ENCODE results near the gene SLC39A3.

SLC39A3 gene

DNA sequence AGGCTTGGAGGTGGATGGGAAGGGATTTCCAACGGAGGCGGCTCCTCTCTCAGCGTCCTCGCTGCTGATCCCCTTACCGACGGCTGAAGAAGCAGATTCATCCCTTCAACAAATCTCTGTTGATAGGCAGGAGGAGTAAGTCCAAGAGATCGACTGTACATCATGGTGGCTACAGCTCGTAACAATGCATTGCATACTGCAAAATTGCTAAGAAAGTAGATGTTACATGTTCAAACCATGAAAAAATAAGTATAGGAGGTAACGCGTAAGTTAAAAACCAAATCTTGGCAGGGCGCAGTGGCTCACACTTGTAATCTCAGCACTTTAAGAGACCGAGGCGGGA lies 468 bp upstream of the SLC39A3 start:
- no peak for TF ChIP-seq CTCF (IDR thresholded peaks at IDR 0.05; ENCODE audit: low read depth, low read length)

DNA sequence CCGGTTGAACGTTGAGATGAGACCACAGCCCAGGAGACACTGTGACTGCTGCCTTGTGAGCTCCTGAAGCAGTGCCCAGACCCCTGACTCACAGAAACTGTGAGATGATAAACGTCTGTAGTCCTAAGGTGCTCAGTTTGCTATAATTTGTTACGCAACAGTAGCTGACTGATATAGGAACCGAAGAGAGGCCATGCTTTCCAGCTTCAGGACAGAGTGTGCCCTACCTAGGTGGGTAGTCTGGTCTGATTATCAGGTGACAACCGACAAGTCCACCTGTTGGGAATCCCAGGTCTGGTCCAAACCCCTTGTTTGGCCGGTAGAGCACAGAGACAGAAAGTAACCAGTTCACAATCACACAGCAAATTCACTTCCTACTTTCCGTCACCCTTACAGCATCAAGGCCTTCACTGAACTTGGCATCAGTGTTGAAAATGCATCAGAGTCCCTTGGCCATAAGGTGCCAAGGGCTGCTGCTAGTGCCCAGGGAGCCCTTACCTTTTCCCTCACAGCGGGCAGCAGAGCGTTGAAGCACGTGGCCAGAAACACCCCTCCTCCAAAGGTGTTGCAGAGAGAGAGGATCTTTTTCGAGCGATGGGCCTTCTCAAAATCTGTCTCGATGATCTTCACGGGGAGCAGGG lies 3.1 kb downstream of the SLC39A3 start:
- DNase-seq (ENCODE audit: extremely low read depth, low read depth): no peak
- TF ChIP-seq CTCF (IDR thresholded peaks at IDR 0.05; ENCODE audit: low read depth, low read length): no peak

More for the DNA sequence above, 468 bp upstream of the SLC39A3 start:
- DNase-seq (ENCODE audit: extremely low read depth, low read depth): no peak

DNA sequence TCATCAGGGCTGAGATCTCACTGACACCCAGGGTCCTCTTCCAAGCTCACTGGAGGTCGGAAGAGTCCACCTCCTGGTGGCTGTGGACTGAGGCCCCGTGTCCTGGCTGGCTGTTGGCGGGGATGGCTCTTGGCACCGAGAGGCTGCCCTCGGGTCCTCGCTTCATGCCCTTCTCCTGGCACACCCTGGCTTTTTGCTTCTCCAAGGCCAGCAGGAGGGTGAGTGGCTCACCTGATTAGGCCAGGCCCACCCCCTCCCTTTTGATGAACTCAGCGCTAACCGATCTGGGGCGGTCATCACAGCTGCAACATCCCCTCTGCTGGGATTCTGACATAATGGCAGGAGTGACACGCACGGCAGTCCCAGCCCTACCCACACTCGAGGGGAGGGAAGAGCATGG lies 4.4 kb downstream of the SLC39A3 start:
- no peak for TF ChIP-seq CTCF (IDR thresholded peaks at IDR 0.05; ENCODE audit: low read depth, low read length)
- no peak for DNase-seq (ENCODE audit: extremely low read depth, low read depth)

GRCh38 chr19:2734589-2735288 lies 5.1 kb downstream of the SLC39A3 start:
- TF ChIP-seq CTCF (IDR thresholded peaks at IDR 0.05; ENCODE audit: low read depth, low read length): no peak
- DNase-seq (ENCODE audit: extremely low read depth, low read depth): no peak

GRCh38 chr19:2733930-2734588 lies 5.8 kb downstream of the SLC39A3 start:
- no peak for DNase-seq (ENCODE audit: extremely low read depth, low read depth)
- TF ChIP-seq CTCF (IDR thresholded peaks at IDR 0.05; ENCODE audit: low read depth, low read length): no peak

- no peak for TF ChIP-seq CTCF (IDR thresholded peaks at IDR 0.05; ENCODE audit: low read depth, low read length)
- DNase-seq (ENCODE audit: extremely low read depth, low read depth): no peak
Measured at GRCh38 chr19:2732883-2733282, 6.9 kb downstream of the SLC39A3 start.

DNA sequence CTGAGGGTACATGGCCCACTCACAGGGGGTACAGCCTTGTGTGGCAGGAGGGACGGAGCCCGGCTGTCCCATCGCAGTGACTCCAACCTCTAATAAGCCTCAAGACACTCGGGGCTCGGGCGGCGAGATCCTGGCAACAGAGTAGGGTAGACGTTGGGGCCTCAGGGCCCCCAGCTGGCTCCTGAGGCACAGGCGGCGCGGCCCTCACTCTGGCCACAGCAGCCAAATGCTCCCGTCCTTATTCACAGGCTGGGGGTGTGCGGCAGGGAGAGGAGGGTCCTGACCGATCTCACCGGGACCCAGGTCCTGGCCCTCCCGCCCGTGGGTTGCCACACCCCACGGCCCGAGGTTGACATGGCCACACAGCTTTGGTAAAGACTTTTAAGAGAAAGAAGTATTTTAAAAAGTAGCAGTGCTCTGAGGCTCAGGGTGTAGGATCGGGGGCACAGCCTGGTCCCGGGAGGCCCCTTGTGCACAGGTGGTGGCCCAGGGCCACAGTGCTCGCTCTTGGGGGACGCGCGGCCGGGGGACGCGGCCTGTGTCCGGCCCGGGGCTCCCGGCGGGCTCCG lies 7.6 kb downstream of the SLC39A3 start:
- DNase-seq (ENCODE audit: extremely low read depth, low read depth): no peak
- TF ChIP-seq CTCF (IDR thresholded peaks at IDR 0.05; ENCODE audit: low read depth, low read length): no peak
